B cell (primary cell): ENCODE results near the gene STX18.

ENCODE experiments used
- CTCF ChIP-seq: fragments of 200-600 bp; IDR thresholded peaks from one replicate; pipeline ENCODE4 v1.8.0; 2022; ENCODE audit warnings: antibody characterized with exemption, mild to moderate bottlenecking
- EZH2 ChIP-seq: IDR thresholded peaks from 2 replicates; pipeline ENCODE4 v1.6.1; 2012; ENCODE audit warnings: borderline replicate concordance, low read depth, mild to moderate bottlenecking, moderate library complexity, low read length; ENCODE audit not compliant: insufficient read depth, poor library complexity, severe bottlenecking

- TF ChIP-seq CTCF (no peak), EZH2 (no peak)
These were observed 102.1 kb downstream of the STX18 start for GRCh38 chr4:4439782-4440181.
